Immature natural killer cell (primary cell): ENCODE measurements around the gene MT1H. TPM values are rescaled to one million over a fixed set of nuclear protein-coding genes. Genes with fewer than 3 reads are reported as not detected.

Source experiments
- DNase-seq, 3 donors: peaks; one replicate each; pipeline ENCODE4 v3.0.0; 2022; ENCODE audit warnings: mixed read lengths in 1 of 3
- H3K27ac Mint-ChIP-seq, 6 donors: one replicate each; pipeline ENCODE4 v1.8.0; 2020; ENCODE audit warnings: mixed read lengths in 6 of 6, mild to moderate bottlenecking in 5 of 6, inconsistent platforms in 4 of 6, moderate library complexity in 3 of 6
- H3K27me3 Mint-ChIP-seq, 3 donors: one replicate each; pipeline ENCODE4 v1.8.0; 2020 to 2021; ENCODE audit warnings: low read depth in 3 of 3, mild to moderate bottlenecking in 3 of 3, mixed read lengths in 3 of 3, moderate library complexity in 3 of 3, inconsistent platforms in 1 of 3
- H3K36me3 Mint-ChIP-seq, 3 donors: one replicate each; pipeline ENCODE4 v1.8.0; 2020; ENCODE audit warnings: mixed read lengths in 3 of 3, inconsistent platforms in 2 of 3, mild to moderate bottlenecking in 2 of 3
- H3K4me1 Mint-ChIP-seq, 2 donors: one replicate each; pipeline ENCODE4 v1.8.0; 2020; ENCODE audit warnings: inconsistent platforms in 2 of 2, mild to moderate bottlenecking in 2 of 2, mixed read lengths in 2 of 2, moderate library complexity in 1 of 2
- H3K4me3 Mint-ChIP-seq, 5 donors: one replicate each; pipeline ENCODE4 v1.8.0; 2020; ENCODE audit warnings: mild to moderate bottlenecking in 5 of 5, mixed read lengths in 5 of 5, inconsistent platforms in 3 of 5, moderate library complexity in 3 of 5
- H3K9me3 Mint-ChIP-seq, 6 donors: one replicate each; pipeline ENCODE4 v1.8.0; 2020; ENCODE audit warnings: mild to moderate bottlenecking in 6 of 6, mixed read lengths in 6 of 6, inconsistent platforms in 4 of 6, moderate library complexity in 3 of 6
- polyA plus RNA-seq, 3 donors: library from polyadenylated mRNA; unstranded; fragments of 300-500 nt; fragmentation: Illumina TruSeq; gene quantifications; one replicate each; pipeline ENCODE4 v1.2.3, GENCODE V29; 2021

Gene MT1H
- polyA plus RNA-seq, 3 donors from 2014 or later, result not detected

- peaks cover 2 to 8% (median 4%) of the 10 kb centered on the region in 3 donors for H3K27me3 Mint-ChIP-seq
- no peak overlapping the region for H3K27ac Mint-ChIP-seq
- peaks cover 0 to 4% (median 3%) of the 10 kb centered on the region in 3 donors for H3K36me3 Mint-ChIP-seq
- no peaks in the 10 kb centered on the region for H3K4me1 Mint-ChIP-seq
- no peaks in the 10 kb centered on the region for H3K9me3 Mint-ChIP-seq
- no peak overlapping the region for H3K4me3 Mint-ChIP-seq
- DNase-seq, result no peak
These were observed 21.0 kb downstream of the MT1H start for GRCh38 chr16:56690420-56691122.

GRCh38 chr16:56691885-56692284 lies 22.3 kb downstream of the MT1H start:
- Mint-ChIP-seq H3K27ac (no peak overlapping the region), H3K9me3 (no peaks in the 10 kb centered on the region), H3K36me3 (no peaks in the 10 kb centered on the region), H3K27me3 (peaks cover 2 to 6% (median 4%) of the 10 kb centered on the region in 3 donors), H3K4me1 (no peaks in the 10 kb centered on the region), H3K4me3 (no peak overlapping the region)
- DNase-seq, result no peak

GRCh38 chr16:56695246-56695645 lies 25.6 kb downstream of the MT1H start:
- Mint-ChIP-seq H3K27ac (no peak overlapping the region), H3K27me3 (peaks cover 2 to 5% (median 3%) of the 10 kb centered on the region in 3 donors), H3K36me3 (peaks cover 0 to 3% (median 0%) of the 10 kb centered on the region in 3 donors), H3K9me3 (no peaks in the 10 kb centered on the region), H3K4me1 (no peaks in the 10 kb centered on the region), H3K4me3 (no peak overlapping the region)
- no peak for DNase-seq

GRCh38 chr16:56697456-56698155 lies 28.0 kb downstream of the MT1H start:
- Mint-ChIP-seq H3K4me1 (peaks cover 7 to 10% of the 10 kb centered on the region in 2 donors), H3K27ac (no peak overlapping the region), H3K4me3 (no peak overlapping the region), H3K36me3 (peaks cover 0 to 3% (median 0%) of the 10 kb centered on the region in 3 donors), H3K9me3 (no peaks in the 10 kb centered on the region), H3K27me3 (peaks cover 2 to 5% (median 2%) of the 10 kb centered on the region in 3 donors)
- DNase-seq, result no peak

GRCh38 chr16:56700195-56700594 lies 30.6 kb downstream of the MT1H start:
- Mint-ChIP-seq H3K27me3 (peaks cover 0 to 5% (median 0%) of the 10 kb centered on the region in 3 donors), H3K4me3 (no peak overlapping the region), H3K4me1 (peaks cover 7 to 10% of the 10 kb centered on the region in 2 donors), H3K36me3 (peaks cover 0 to 3% (median 0%) of the 10 kb centered on the region in 3 donors), H3K9me3 (no peaks in the 10 kb centered on the region), H3K27ac (peak overlapping the region in 1 of 6 donors; percentile 34)
- no peak for DNase-seq

GRCh38 chr16:56700631-56701030 lies 31.0 kb downstream of the MT1H start:
- no peak overlapping the region for H3K27ac Mint-ChIP-seq
- H3K27me3 Mint-ChIP-seq, result peaks cover 0 to 5% (median 0%) of the 10 kb centered on the region in 3 donors
- peaks cover 7 to 10% of the 10 kb centered on the region in 2 donors for H3K4me1 Mint-ChIP-seq
- H3K4me3 Mint-ChIP-seq, result no peak overlapping the region
- DNase-seq, result no peak
- no peaks in the 10 kb centered on the region for H3K9me3 Mint-ChIP-seq
- H3K36me3 Mint-ChIP-seq, result peaks cover 0 to 3% (median 0%) of the 10 kb centered on the region in 3 donors

- Mint-ChIP-seq H3K9me3 (no peaks in the 10 kb centered on the region), H3K4me3 (peak overlapping the region in 1 of 5 donors; percentile 36), H3K27me3 (peaks cover 0 to 5% (median 0%) of the 10 kb centered on the region in 3 donors), H3K36me3 (peaks cover 0 to 3% (median 0%) of the 10 kb centered on the region in 3 donors), H3K4me1 (peaks cover 7 to 10% of the 10 kb centered on the region in 2 donors), H3K27ac (peak overlapping the region in 2 of 6 donors; percentile 28)
- no peak for DNase-seq
These were observed 31.9 kb downstream of the MT1H start for GRCh38 chr16:56701534-56701933.

GRCh38 chr16:56702836-56703235 lies 33.2 kb downstream of the MT1H start:
- Mint-ChIP-seq H3K4me1 (peaks cover 7 to 10% of the 10 kb centered on the region in 2 donors), H3K27ac (no peak overlapping the region), H3K27me3 (peaks cover 0 to 5% (median 0%) of the 10 kb centered on the region in 3 donors), H3K36me3 (peaks cover 0 to 2% (median 0%) of the 10 kb centered on the region in 3 donors), H3K4me3 (no peak overlapping the region), H3K9me3 (no peaks in the 10 kb centered on the region)
- no peak for DNase-seq

GRCh38 chr16:56708525-56709442 lies 39.2 kb downstream of the MT1H start:
- peaks cover 6 to 12% of the 10 kb centered on the region in 2 donors for H3K4me1 Mint-ChIP-seq
- H3K9me3 Mint-ChIP-seq, result no peaks in the 10 kb centered on the region
- peaks cover 2 to 5% (median 3%) of the 10 kb centered on the region in 3 donors for H3K27me3 Mint-ChIP-seq
- H3K27ac Mint-ChIP-seq, result peak overlapping the region in 2 of 6 donors; percentile 8 to 20
- peak overlapping the region in 3 of 5 donors; percentile 20 to 41 (median 27) for H3K4me3 Mint-ChIP-seq
- no peak for DNase-seq
- no peaks in the 10 kb centered on the region for H3K36me3 Mint-ChIP-seq

- peak overlapping the region in 1 of 6 donors; percentile 3 for H3K27ac Mint-ChIP-seq
- DNase-seq, result no peak
- no peak overlapping the region for H3K4me3 Mint-ChIP-seq
- no peaks in the 10 kb centered on the region for H3K9me3 Mint-ChIP-seq
- H3K4me1 Mint-ChIP-seq, result peaks cover 6 to 12% of the 10 kb centered on the region in 2 donors
- peaks cover 2 to 5% (median 3%) of the 10 kb centered on the region in 3 donors for H3K27me3 Mint-ChIP-seq
- no peaks in the 10 kb centered on the region for H3K36me3 Mint-ChIP-seq
These were observed 39.9 kb downstream of the MT1H start for GRCh38 chr16:56709443-56710040.

- Mint-ChIP-seq H3K4me1 (peaks cover 6 to 12% of the 10 kb centered on the region in 2 donors), H3K4me3 (no peak overlapping the region), H3K27ac (no peak overlapping the region), H3K27me3 (peaks cover 2 to 5% (median 3%) of the 10 kb centered on the region in 3 donors), H3K9me3 (no peaks in the 10 kb centered on the region), H3K36me3 (no peaks in the 10 kb centered on the region)
- no peak for DNase-seq
These were observed 40.6 kb downstream of the MT1H start for GRCh38 chr16:56710181-56710737.

- H3K9me3 Mint-ChIP-seq, result no peaks in the 10 kb centered on the region
- H3K36me3 Mint-ChIP-seq, result no peaks in the 10 kb centered on the region
- H3K4me3 Mint-ChIP-seq, result no peak overlapping the region
These were observed 42.2 kb downstream of the MT1H start for GRCh38 chr16:56711862-56712261.

GRCh38 chr16:56713794-56714193 lies 44.2 kb downstream of the MT1H start:
- no peaks in the 10 kb centered on the region for H3K9me3 Mint-ChIP-seq
- no peak overlapping the region for H3K27ac Mint-ChIP-seq
- no peak overlapping the region for H3K4me3 Mint-ChIP-seq
- H3K27me3 Mint-ChIP-seq, result peaks cover 2 to 6% (median 5%) of the 10 kb centered on the region in 3 donors
- peaks cover 5 to 6% of the 10 kb centered on the region in 2 donors for H3K4me1 Mint-ChIP-seq
- no peak for DNase-seq
- no peaks in the 10 kb centered on the region for H3K36me3 Mint-ChIP-seq

More at GRCh38 chr16:56711862-56712261, 42.2 kb downstream of the MT1H start:
- no peak for DNase-seq
- peaks cover 2 to 6% (median 5%) of the 10 kb centered on the region in 3 donors for H3K27me3 Mint-ChIP-seq
- H3K27ac Mint-ChIP-seq, result no peak overlapping the region
- H3K4me1 Mint-ChIP-seq, result peaks cover 6 to 12% of the 10 kb centered on the region in 2 donors
